22Rv1 (cell line): ENCODE data around the gene MCRIP1.

Experiments
- H3K27ac ChIP-seq: fragments of 450-650 bp; 2 replicates; pipeline ENCODE4 v1.5.1; 2017
- ZFX ChIP-seq: fragments of 450-650 bp; IDR thresholded peaks from 2 replicates; pipeline ENCODE4 v1.6.1; 2017; ENCODE audit warnings: antibody characterized with exemption, borderline replicate concordance
- TF ChIP-seq, protein P1 (sequence below): fragments of 450-650 bp; IDR thresholded peaks from 2 replicates; pipeline ENCODE4 v1.5.1; 2017; ENCODE audit warnings: mild to moderate bottlenecking

MCRIP1 gene

DNA sequence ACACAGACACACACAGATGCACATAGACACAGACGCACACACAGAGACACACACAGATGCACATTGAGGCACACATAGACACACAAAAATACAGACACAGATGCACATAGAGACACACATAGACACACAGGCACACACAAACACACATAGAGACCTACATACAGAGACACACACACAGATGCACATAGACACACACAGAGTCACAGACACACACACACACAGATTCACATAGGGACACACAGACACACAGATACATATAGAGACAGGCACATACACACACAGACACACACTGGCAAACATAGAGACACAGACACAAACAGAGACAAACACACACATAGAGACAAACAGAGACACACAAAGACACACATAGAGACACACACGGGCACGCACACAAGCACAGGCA lies 39.0 kb downstream of the MCRIP1 start:
- no peak overlapping the region for H3K27ac ChIP-seq
- TF ChIP-seq, protein P1, sequence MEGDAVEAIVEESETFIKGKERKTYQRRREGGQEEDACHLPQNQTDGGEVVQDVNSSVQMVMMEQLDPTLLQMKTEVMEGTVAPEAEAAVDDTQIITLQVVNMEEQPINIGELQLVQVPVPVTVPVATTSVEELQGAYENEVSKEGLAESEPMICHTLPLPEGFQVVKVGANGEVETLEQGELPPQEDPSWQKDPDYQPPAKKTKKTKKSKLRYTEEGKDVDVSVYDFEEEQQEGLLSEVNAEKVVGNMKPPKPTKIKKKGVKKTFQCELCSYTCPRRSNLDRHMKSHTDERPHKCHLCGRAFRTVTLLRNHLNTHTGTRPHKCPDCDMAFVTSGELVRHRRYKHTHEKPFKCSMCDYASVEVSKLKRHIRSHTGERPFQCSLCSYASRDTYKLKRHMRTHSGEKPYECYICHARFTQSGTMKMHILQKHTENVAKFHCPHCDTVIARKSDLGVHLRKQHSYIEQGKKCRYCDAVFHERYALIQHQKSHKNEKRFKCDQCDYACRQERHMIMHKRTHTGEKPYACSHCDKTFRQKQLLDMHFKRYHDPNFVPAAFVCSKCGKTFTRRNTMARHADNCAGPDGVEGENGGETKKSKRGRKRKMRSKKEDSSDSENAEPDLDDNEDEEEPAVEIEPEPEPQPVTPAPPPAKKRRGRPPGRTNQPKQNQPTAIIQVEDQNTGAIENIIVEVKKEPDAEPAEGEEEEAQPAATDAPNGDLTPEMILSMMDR: no peak
- no peak for TF ChIP-seq ZFX

DNA sequence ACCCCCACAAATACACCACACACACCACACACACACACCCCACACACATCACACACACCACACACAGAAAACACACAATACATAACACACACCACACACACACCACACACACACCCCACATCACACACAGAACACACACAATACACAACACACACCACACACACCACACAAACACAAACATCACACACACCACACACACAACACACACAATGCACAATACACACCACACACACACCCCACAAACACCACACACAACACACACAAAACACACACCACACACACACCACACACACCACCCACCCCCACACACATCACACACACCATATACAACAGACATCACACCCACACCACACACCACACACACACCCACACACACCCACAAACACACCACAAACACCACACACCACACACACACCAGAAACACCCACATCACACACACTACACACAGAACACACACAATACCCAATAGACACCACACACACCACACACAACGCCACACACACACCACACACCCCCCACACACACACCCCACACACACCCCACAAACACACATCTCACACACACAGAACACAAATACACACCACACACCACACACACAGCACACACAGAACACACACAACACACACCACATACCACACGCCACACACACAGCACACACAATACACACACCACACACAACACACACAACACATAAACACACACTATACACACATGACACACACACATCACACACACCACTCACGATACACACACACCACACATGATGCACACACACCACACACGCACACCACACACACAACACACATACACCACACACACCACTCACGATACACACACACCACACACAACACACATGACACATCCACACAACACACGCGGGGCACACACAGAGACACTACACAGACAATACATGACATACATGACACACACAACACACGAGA lies 40.1 kb downstream of the MCRIP1 start:
- no peak for TF ChIP-seq ZFX
- TF ChIP-seq, protein P1: no peak
- H3K27ac ChIP-seq: no peak overlapping the region
